HG03196 (cell line): ENCODE measurements around the gene DIP2C.
"Not testable (repeated sequence)": the region's sequence is repeated elsewhere in the genome, so short reads cannot be mapped to it uniquely, and the experiment has no call there.

ENCODE experiments used
- ATAC-seq: cut with Tn5 transposase; IDR thresholded peaks from one replicate; pipeline ENCODE4 v1.9.1; 2021; ENCODE audit not compliant: unreplicated experiment

Gene DIP2C

GRCh38 chr10:644076-644942 is 45.2 kb downstream of the DIP2C start:
- no peak for ATAC-seq

GRCh38 chr10:642186-642890 is 47.1 kb downstream of the DIP2C start:
- ATAC-seq: no peak

DNA sequence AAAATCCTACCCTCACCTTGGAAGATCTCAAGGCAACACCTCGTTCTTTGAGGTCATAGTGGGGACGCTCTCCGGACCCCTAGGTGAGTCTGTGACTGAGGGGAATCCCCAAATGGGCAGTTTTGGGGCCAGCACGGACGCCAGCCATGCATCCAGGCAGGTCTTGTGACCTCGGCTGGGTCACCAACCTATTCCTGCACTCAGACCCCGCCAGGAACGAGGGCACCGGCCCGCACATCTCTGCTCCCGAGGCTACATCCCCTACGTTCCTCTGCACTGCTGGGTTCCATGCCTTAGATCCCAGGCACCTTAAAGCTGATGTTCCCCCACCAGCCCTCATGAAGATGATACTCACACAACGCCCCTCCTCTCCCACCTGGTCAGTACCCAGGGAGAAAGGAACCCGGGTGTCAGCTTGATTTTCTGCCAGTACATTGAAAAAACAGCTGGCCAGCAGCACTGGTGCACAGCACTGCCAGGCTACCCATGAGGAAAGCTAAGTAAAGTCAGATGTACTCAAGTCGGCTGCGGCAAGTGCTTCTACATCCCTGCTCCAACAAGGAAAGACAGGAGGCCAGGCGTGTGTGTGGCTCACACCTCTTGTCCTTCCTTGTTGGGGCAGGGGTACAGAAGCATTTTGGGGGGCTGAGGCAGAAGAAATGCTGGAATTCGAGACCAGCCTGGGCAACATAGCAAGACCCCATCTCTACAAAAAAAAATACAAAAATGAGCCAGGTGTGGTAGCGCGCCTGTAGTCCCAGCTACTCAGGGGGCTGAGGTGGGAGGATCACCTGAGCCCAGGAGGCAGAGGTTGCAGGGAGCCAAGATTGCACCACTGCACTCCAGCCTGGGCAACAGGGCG is 48.1 kb downstream of the DIP2C start:
- no peak for ATAC-seq

DNA sequence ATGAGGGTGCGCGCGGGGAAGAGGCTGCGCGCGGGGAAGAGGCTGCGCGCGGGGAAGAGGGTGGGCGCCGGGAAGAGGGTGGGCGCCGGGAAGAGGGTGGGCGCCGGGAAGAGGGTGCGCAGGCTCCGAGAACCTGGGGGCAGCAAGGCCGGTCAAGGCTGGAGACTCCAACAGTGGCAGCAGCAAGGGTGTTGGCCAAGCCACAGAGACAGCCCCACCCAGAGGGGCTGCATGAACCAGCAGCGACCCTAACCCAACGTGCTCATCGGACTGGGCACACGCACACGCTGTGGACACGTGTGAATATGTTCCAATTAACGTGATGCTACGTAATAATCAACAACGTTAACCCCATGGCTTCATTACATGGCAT is 48.8 kb downstream of the DIP2C start:
- no peak for ATAC-seq

GRCh38 chr10:639751-640672 is 49.5 kb downstream of the DIP2C start:
- ATAC-seq: no peak

GRCh38 chr10:639001-639750 is 50.3 kb downstream of the DIP2C start:
- no peak for ATAC-seq

GRCh38 chr10:637771-638195 is 51.7 kb downstream of the DIP2C start:
- ATAC-seq: no peak

- ATAC-seq: no peak
These were observed 52.2 kb downstream of the DIP2C start for GRCh38 chr10:637221-637620.

- no peak for ATAC-seq
These were observed 52.7 kb downstream of the DIP2C start for GRCh38 chr10:636769-637168.

GRCh38 chr10:636016-636730 is 53.3 kb downstream of the DIP2C start:
- no peak for ATAC-seq

- no peak for ATAC-seq
These were observed 54.2 kb downstream of the DIP2C start for GRCh38 chr10:635088-635861.

DNA sequence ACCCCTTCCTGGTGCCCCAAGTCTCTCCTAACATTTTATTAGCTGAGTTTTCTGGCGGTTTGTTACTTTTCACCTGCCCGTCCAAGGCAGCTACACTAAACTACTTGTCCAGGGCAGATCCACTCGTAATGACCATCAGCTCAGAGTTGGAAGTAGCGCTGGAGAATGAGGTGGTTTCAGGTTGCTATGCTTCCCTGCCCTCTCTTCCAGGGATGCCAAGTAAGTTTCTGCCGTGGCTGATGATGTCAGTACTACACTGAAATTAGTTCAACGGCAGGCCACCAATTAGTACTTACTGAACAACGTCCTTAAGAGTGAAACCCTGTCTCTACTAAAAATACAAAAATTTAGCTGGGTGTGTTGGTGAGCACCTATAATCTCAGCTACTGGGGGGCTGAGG is 55.2 kb downstream of the DIP2C start:
- no peak for ATAC-seq

DNA sequence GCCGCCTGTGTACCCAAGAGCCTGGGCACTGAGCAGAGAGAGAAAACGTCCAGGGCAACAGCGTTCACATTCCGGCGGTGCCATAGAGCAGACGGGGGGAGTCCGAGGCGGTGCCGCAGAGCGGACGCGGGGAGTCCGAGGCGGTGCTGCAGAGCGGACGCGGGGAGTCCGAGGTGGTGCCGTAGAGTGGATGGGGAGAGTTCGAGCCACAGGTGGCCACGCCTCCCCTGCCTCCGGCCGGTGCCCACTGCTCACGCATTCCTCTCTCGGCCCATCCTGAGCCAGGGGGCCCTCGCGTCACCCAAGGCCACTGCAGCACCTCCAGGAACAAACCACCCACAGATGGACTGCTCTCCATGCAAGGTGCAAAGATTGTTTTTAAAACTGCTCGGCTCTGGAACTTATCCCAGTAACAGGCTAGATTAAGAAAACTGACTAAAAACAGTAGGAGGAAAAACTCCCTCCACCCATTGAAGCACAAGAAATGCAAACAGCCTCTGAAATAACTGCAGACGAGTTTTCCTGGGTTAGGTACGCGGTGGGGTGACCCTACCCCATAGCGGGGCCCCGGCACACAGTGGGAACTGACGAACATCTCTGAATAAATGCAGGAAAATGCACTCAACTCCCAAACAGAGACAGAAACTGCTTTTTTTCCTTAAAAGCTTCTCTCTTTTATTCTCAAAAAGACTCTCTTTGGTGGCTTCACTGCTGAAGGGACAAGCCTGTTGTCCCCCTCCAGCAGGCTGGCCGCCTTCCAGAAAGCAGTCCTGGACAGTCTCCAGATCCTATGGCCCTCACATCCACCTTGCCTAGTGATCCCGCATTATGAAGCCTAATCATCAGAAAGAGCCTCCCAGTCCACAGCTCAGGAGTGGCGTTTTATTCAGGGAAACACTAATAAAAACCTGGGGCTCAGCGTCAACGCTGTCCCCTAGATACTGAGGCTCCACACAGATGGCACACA is 55.9 kb downstream of the DIP2C start:
- no peak for ATAC-seq

DNA sequence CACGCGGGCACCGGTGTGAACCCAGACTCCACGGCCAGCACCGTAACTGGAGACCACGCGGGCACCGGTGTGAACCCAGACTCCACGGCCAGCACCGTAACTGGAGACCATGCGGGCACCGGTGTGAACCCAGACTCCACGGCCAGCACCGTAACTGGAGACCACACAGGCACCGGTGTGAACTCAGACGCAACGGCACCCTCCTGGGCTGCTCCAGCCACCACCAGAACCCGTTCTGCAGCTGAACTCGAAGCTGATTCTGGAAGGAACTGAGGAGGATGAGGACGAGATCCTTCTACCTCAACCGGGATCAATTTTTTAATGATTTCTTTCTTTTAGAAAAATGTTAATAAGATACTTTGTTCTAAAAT is 56.7 kb downstream of the DIP2C start:
- not testable (repeated sequence) for ATAC-seq

DNA sequence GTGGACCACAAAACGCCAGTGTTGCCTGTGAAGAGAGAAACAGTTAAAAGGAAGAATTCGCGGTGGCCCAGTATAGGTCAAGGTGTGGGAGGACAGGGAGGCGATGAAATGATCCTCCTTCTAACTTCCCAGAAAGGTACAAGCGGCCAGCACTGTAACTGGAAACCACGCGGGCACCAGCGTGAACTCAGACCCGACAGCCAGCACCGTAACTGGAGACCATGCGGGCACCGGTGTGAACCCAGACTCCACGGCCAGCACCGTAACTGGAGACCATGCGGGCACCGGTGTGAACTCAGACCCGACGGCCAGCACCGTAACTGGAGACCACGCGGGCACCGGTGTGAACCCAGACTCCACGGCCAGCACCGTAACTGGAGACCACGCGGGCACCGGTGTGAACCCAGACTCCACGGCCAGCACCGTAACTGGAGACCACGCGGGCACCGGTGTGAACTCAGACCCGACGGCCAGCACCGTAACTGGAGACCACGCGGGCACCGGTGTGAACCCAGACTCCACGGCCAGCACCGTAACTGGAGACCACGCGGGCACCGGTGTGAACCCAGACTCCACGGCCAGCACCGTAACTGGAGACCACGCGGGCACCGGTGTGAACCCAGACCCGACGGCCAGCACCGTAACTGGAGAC is 57.2 kb downstream of the DIP2C start:
- ATAC-seq: not testable (repeated sequence)

GRCh38 chr10:631266-631665 is 58.2 kb downstream of the DIP2C start:
- ATAC-seq: no peak
